Measurements from ENCODE around the gene KICS2. TPM values are rescaled to one million over a fixed set of nuclear protein-coding genes. Genes with fewer than 3 reads are reported as not detected.
A peak's percentile ranks its signal among the peaks of the same experiment; 100 is the strongest.

The KICS2 gene
- total RNA-seq, 1 donor from 2014 or later: 3.6 TPM

DNA sequence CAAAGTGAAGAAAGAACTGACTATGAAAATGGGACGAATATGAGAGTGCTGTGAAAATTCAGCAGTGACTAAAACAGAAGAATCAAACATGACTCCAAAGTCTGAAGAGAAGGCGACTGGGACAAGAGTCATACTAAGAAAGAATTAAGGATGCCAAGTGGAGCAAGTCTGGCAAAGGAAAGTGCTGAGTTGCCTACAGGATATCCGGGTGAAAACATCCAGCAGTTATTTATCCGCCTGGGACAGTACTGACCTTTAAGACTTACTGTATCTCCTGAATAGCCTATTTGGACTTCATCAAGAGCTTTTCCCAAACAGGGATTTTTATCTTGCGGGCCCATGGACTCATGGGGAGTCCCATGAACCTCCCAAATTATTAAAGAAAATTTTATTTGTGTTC, 41.1 kb downstream of the KICS2 start:
- Mint-ChIP-seq H3K27me3 (ENCODE audit: unreplicated experiment) (no peaks in the 10 kb centered on the region), H3K4me3 (ENCODE audit: unreplicated experiment) (no peak overlapping the region), H3K36me3 (ENCODE audit: unreplicated experiment) (no peaks in the 10 kb centered on the region), H3K27ac (ENCODE audit: unreplicated experiment) (peak overlapping the region; percentile 81), H3K4me1 (ENCODE audit: unreplicated experiment) (peaks cover 40% of the 10 kb centered on the region), H3K9me3 (ENCODE audit: unreplicated experiment) (no peaks in the 10 kb centered on the region)
- TF ChIP-seq, protein P1, sequence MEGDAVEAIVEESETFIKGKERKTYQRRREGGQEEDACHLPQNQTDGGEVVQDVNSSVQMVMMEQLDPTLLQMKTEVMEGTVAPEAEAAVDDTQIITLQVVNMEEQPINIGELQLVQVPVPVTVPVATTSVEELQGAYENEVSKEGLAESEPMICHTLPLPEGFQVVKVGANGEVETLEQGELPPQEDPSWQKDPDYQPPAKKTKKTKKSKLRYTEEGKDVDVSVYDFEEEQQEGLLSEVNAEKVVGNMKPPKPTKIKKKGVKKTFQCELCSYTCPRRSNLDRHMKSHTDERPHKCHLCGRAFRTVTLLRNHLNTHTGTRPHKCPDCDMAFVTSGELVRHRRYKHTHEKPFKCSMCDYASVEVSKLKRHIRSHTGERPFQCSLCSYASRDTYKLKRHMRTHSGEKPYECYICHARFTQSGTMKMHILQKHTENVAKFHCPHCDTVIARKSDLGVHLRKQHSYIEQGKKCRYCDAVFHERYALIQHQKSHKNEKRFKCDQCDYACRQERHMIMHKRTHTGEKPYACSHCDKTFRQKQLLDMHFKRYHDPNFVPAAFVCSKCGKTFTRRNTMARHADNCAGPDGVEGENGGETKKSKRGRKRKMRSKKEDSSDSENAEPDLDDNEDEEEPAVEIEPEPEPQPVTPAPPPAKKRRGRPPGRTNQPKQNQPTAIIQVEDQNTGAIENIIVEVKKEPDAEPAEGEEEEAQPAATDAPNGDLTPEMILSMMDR (IDR thresholded peaks at IDR 0.05): no peak
- no peak for DNase-seq (ENCODE audit: extremely low spot score, unreplicated experiment)

- no peaks in the 10 kb centered on the region for H3K9me3 Mint-ChIP-seq (ENCODE audit: unreplicated experiment)
- TF ChIP-seq, protein P1 (IDR thresholded peaks at IDR 0.05): no peak
- no peaks in the 10 kb centered on the region for H3K36me3 Mint-ChIP-seq (ENCODE audit: unreplicated experiment)
- H3K4me1 Mint-ChIP-seq (ENCODE audit: unreplicated experiment): peaks cover 40% of the 10 kb centered on the region
- DNase-seq (ENCODE audit: extremely low spot score, unreplicated experiment): no peak
- H3K27me3 Mint-ChIP-seq (ENCODE audit: unreplicated experiment): no peaks in the 10 kb centered on the region
- H3K27ac Mint-ChIP-seq (ENCODE audit: unreplicated experiment): no peak overlapping the region
- no peak overlapping the region for H3K4me3 Mint-ChIP-seq (ENCODE audit: unreplicated experiment)
Measured at GRCh38 chr12:64178122-64178521, 44.0 kb downstream of the KICS2 start.

DNA sequence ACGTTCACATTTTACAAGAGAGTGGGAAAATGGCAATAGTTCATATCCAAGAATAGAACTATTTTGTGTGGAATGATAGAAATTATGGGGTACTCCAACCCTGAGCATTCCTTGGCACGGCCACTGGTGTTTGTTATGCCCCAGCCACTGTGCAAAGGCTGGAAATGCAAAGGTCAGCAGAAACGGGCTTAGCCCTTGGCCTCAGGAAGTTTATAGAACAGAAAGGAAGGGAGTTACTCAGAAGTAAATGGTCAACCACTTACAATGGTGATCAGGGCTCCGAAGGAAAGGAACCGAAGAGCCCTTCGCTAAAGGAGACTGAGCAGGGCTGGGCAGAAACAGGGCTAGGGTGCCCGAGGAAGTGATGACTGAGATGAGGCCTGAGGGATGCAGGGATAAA, 45.1 kb downstream of the KICS2 start:
- Mint-ChIP-seq H3K9me3 (ENCODE audit: unreplicated experiment) (no peaks in the 10 kb centered on the region), H3K27ac (ENCODE audit: unreplicated experiment) (no peak overlapping the region), H3K4me3 (ENCODE audit: unreplicated experiment) (no peak overlapping the region), H3K36me3 (ENCODE audit: unreplicated experiment) (no peaks in the 10 kb centered on the region), H3K4me1 (ENCODE audit: unreplicated experiment) (peaks cover 34% of the 10 kb centered on the region), H3K27me3 (ENCODE audit: unreplicated experiment) (no peaks in the 10 kb centered on the region)
- TF ChIP-seq, protein P1 (IDR thresholded peaks at IDR 0.05): no peak
- no peak for DNase-seq (ENCODE audit: extremely low spot score, unreplicated experiment)

DNA sequence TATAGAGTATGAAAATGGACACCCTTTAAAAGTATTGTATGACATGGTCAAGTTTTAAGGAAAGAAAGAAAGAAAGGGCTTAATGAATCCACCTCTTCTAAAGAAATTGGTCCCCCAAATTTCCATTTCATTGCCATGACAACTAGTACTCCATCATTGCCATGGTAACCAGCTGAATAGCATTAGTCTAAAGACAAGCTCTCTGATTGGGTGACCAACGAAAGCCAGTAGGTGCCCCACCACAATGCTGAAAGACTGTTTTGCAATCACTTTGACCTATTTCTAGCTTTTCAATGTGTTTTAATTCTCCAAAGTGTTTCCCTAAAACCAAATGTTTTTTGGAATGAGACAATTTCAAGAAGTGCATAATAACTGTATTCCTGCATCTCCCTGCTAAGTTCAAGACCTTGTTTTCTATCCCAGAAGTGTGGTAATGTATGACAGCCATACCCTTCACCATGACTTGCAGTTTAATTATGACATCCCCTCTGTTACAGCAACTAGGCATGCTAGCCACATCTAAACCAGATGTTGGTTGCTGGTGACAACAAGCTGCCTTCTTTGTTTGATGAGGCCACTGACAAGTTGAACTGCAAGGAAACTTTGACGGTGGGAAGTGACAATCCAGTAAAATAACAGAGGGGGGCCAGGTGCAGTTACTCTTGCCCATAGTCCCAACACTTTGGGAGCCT, 46.7 kb downstream of the KICS2 start:
- no peak for DNase-seq (ENCODE audit: extremely low spot score, unreplicated experiment)
- TF ChIP-seq, protein P1 (IDR thresholded peaks at IDR 0.05): no peak
- Mint-ChIP-seq H3K9me3 (ENCODE audit: unreplicated experiment) (no peaks in the 10 kb centered on the region), H3K4me1 (ENCODE audit: unreplicated experiment) (peaks cover 32% of the 10 kb centered on the region), H3K36me3 (ENCODE audit: unreplicated experiment) (no peaks in the 10 kb centered on the region), H3K4me3 (ENCODE audit: unreplicated experiment) (no peak overlapping the region), H3K27me3 (ENCODE audit: unreplicated experiment) (no peaks in the 10 kb centered on the region), H3K27ac (ENCODE audit: unreplicated experiment) (no peak overlapping the region)

- Mint-ChIP-seq H3K4me1 (ENCODE audit: unreplicated experiment) (peaks cover 36% of the 10 kb centered on the region), H3K36me3 (ENCODE audit: unreplicated experiment) (no peaks in the 10 kb centered on the region), H3K27ac (ENCODE audit: unreplicated experiment) (no peak overlapping the region), H3K9me3 (ENCODE audit: unreplicated experiment) (no peaks in the 10 kb centered on the region), H3K4me3 (ENCODE audit: unreplicated experiment) (no peak overlapping the region), H3K27me3 (ENCODE audit: unreplicated experiment) (no peaks in the 10 kb centered on the region)
- no peak for DNase-seq (ENCODE audit: extremely low spot score, unreplicated experiment)
- TF ChIP-seq, protein P1 (IDR thresholded peaks at IDR 0.05): no peak
Measured at GRCh38 chr12:64173456-64173855, 48.6 kb downstream of the KICS2 start.

Other genes starting within 250 kb of the KICS2 start
- 0.78 TPM in 1 of 2 replicates, not detected in the other for gene C12orf56, start 168.5 kb upstream of the KICS2 start, total RNA-seq
- 171 and 173 TPM in 2 replicates for gene XPOT, start 182.1 kb upstream of the KICS2 start, total RNA-seq
- 22.2 and 22.9 TPM in 2 replicates for gene TBK1, start 229.8 kb upstream of the KICS2 start, total RNA-seq